HUES48 (cell line): Measurements from ENCODE around the gene PTPRQ.

Experiments
- H3K27ac ChIP-seq: one replicate; pipeline ENCODE4 v1.7.0; 2013; ENCODE audit warnings: low read depth, low read length, inconsistent platforms
- H3K27me3 ChIP-seq: 2 replicates; pipeline ENCODE4 v1.6.1; 2013; ENCODE audit warnings: mild to moderate bottlenecking, low read length; ENCODE audit not compliant: control insufficient read depth, insufficient read depth
- H3K36me3 ChIP-seq: 2 replicates; pipeline ENCODE4 v1.6.1; 2013; ENCODE audit warnings: low read length; ENCODE audit not compliant: control insufficient read depth, insufficient read depth
- H3K4me1 ChIP-seq: 2 replicates; pipeline ENCODE4 v1.6.1; 2013; ENCODE audit warnings: mild to moderate bottlenecking, low read length; ENCODE audit not compliant: control insufficient read depth, insufficient read depth
- H3K4me3 ChIP-seq: 2 replicates; pipeline ENCODE4 v1.5.1; 2013; ENCODE audit warnings: mild to moderate bottlenecking, low read depth, low read length
- H3K9ac ChIP-seq: 2 replicates; pipeline ENCODE4 v1.6.1; 2013; ENCODE audit warnings: mild to moderate bottlenecking, low read depth, low read length, moderate library complexity
- H3K9me3 ChIP-seq: 2 replicates; pipeline ENCODE4 v1.6.1; 2013; ENCODE audit warnings: low read length; ENCODE audit not compliant: control insufficient read depth, insufficient read depth

The PTPRQ gene

GRCh38 chr12:80509781-80510556, 65.9 kb downstream of the PTPRQ start:
- H3K27me3 ChIP-seq: no peaks in the 10 kb centered on the region
- no peaks in the 10 kb centered on the region for H3K9me3 ChIP-seq
- H3K36me3 ChIP-seq: no peaks in the 10 kb centered on the region
- no peaks in the 10 kb centered on the region for H3K4me1 ChIP-seq
- no peak overlapping the region for H3K27ac ChIP-seq
- no peak overlapping the region for H3K9ac ChIP-seq
- H3K4me3 ChIP-seq: no peak overlapping the region

- Histone ChIP-seq H3K36me3 (no peaks in the 10 kb centered on the region), H3K4me3 (no peak overlapping the region), H3K9ac (no peak overlapping the region), H3K4me1 (no peaks in the 10 kb centered on the region), H3K27me3 (no peaks in the 10 kb centered on the region), H3K9me3 (0 out of 2 replicates have a peak, but pooled peaks cover 2% of the 10 kb centered on the region), H3K27ac (no peak overlapping the region)
These were observed 68.7 kb downstream of the PTPRQ start for GRCh38 chr12:80512781-80513180.

DNA sequence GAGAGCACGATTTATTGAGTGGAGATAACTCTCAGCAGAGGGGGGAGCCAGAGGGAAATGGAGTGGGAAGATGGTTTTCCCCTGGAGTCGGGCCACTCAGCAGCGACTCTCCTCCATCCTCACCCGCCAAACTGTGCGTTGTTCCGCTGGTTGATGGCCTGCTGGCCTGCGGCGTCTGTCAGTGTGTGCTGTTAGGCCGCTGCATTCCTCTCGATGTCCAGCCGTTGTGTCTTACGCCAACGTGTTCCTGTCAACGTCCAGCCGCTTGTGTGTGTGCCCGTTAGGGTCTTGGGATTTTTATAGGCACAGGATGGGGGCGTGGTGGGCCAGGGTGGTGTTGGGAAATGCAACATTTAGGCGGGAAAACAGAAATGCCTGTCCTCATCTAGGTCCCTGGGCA, 69.2 kb downstream of the PTPRQ start:
- no peak overlapping the region for H3K9ac ChIP-seq
- no peaks in the 10 kb centered on the region for H3K4me1 ChIP-seq
- no peak overlapping the region for H3K27ac ChIP-seq
- H3K9me3 ChIP-seq: 0 out of 2 replicates have a peak, but pooled peaks cover 4% of the 10 kb centered on the region
- no peak overlapping the region for H3K4me3 ChIP-seq
- no peaks in the 10 kb centered on the region for H3K27me3 ChIP-seq
- no peaks in the 10 kb centered on the region for H3K36me3 ChIP-seq

DNA sequence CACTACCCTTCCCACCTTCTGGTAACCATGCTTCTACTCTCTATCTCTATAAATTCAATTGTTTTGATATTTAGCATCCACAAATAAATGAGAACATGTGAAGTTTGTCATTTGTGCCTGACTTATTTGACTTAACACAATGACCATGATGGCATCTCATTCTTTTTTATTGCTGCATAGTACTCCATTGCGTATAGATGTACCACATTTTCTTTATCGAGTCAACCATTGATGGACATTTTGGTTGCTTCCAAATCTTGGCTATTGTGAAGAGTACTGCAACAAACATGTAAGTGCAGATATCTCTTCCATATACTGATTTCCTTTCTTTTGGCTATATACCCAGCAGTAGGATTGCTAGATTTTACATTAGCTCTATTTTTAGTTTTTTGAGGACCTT, 73.6 kb downstream of the PTPRQ start:
- Histone ChIP-seq H3K4me1 (no peaks in the 10 kb centered on the region), H3K27me3 (no peaks in the 10 kb centered on the region), H3K9ac (no peak overlapping the region), H3K36me3 (no peaks in the 10 kb centered on the region), H3K4me3 (no peak overlapping the region), H3K27ac (no peak overlapping the region), H3K9me3 (0 out of 2 replicates have a peak, but pooled peaks cover 4% of the 10 kb centered on the region)

GRCh38 chr12:80531646-80532045, 87.6 kb downstream of the PTPRQ start:
- H3K9me3 ChIP-seq: no peaks in the 10 kb centered on the region
- H3K4me1 ChIP-seq: no peaks in the 10 kb centered on the region; the same call in 1 of the 2 replicates
- H3K27ac ChIP-seq: no peak overlapping the region
- no peak overlapping the region for H3K4me3 ChIP-seq
- H3K27me3 ChIP-seq: no peaks in the 10 kb centered on the region
- no peak overlapping the region for H3K9ac ChIP-seq
- H3K36me3 ChIP-seq: no peaks in the 10 kb centered on the region

- Histone ChIP-seq H3K4me3 (no peak overlapping the region), H3K36me3 (no peaks in the 10 kb centered on the region), H3K9ac (no peak overlapping the region), H3K9me3 (no peaks in the 10 kb centered on the region), H3K27me3 (no peaks in the 10 kb centered on the region), H3K27ac (peak overlapping the region; percentile 46), H3K4me1 (peaks cover 21% of the 10 kb centered on the region)
These were observed 95.0 kb downstream of the PTPRQ start for GRCh38 chr12:80539029-80539428.

- H3K9ac ChIP-seq: no peak overlapping the region
- no peaks in the 10 kb centered on the region for H3K9me3 ChIP-seq
- no peaks in the 10 kb centered on the region for H3K36me3 ChIP-seq
- H3K4me3 ChIP-seq: no peak overlapping the region
- H3K4me1 ChIP-seq: no peaks in the 10 kb centered on the region
- H3K27ac ChIP-seq: no peak overlapping the region
- no peaks in the 10 kb centered on the region for H3K27me3 ChIP-seq
These were observed 105.3 kb downstream of the PTPRQ start for GRCh38 chr12:80549298-80549697.

GRCh38 chr12:80551897-80552296, 107.9 kb downstream of the PTPRQ start:
- Histone ChIP-seq H3K27me3 (no peaks in the 10 kb centered on the region), H3K9me3 (no peaks in the 10 kb centered on the region), H3K4me3 (no peak overlapping the region), H3K27ac (no peak overlapping the region), H3K9ac (no peak overlapping the region), H3K4me1 (no peaks in the 10 kb centered on the region), H3K36me3 (no peaks in the 10 kb centered on the region)

GRCh38 chr12:80553316-80553715, 109.3 kb downstream of the PTPRQ start:
- H3K9me3 ChIP-seq: no peaks in the 10 kb centered on the region
- no peak overlapping the region for H3K9ac ChIP-seq
- H3K4me1 ChIP-seq: no peaks in the 10 kb centered on the region
- H3K36me3 ChIP-seq: no peaks in the 10 kb centered on the region
- H3K4me3 ChIP-seq: no peak overlapping the region
- H3K27me3 ChIP-seq: no peaks in the 10 kb centered on the region
- no peak overlapping the region for H3K27ac ChIP-seq

- H3K27ac ChIP-seq: no peak overlapping the region
- no peaks in the 10 kb centered on the region for H3K27me3 ChIP-seq
- no peak overlapping the region for H3K9ac ChIP-seq
- H3K4me3 ChIP-seq: no peak overlapping the region
- no peaks in the 10 kb centered on the region for H3K9me3 ChIP-seq
- H3K36me3 ChIP-seq: no peaks in the 10 kb centered on the region
- no peaks in the 10 kb centered on the region for H3K4me1 ChIP-seq
These were observed 112.5 kb downstream of the PTPRQ start for GRCh38 chr12:80556566-80556965.

DNA sequence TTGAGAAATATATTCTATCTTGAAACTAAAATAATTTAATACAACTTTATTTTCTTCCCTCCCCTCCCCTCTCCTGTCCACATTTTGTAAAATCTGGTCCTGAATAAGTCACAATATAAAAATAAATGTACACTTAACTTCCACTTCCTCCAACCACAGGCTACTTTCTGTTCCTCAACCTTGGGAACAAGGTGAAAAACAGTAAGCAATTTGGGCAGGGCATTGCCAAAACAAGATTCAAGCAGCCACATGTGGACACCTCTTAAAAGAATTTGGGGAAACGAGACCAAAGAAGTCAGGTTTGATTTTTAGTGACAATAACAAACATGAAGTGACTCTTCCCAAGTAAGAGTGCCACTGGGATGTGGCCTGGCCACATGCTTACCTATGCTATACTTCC, 115.7 kb downstream of the PTPRQ start:
- Histone ChIP-seq H3K27me3 (no peaks in the 10 kb centered on the region), H3K9ac (no peak overlapping the region), H3K27ac (no peak overlapping the region), H3K9me3 (no peaks in the 10 kb centered on the region), H3K36me3 (no peaks in the 10 kb centered on the region), H3K4me3 (no peak overlapping the region), H3K4me1 (no peaks in the 10 kb centered on the region)
